SK-N-SH treated with all-trans-retinoic acid at 6 μM for 48 hours (cell line): Measurements from ENCODE around the gene ZNF618.

ENCODE experiments used
- CREB5 ChIP-seq: fragments of 250-450 bp; sonication (Bioruptor Pico); IDR thresholded peaks from 2 replicates; pipeline ENCODE4 v1.5.1; 2020; ENCODE audit warnings: low read depth, mild to moderate bottlenecking, moderate library complexity
- CSDC2 ChIP-seq: fragments of 250-450 bp; sonication (Bioruptor Pico); IDR thresholded peaks from 2 replicates; pipeline ENCODE4 v1.5.0; 2020; ENCODE audit warnings: mild to moderate bottlenecking, moderate library complexity
- CSRNP3 ChIP-seq: fragments of 250-450 bp; sonication (Bioruptor Pico); IDR thresholded peaks from 2 replicates; pipeline ENCODE4 v1.5.1; 2021; ENCODE audit warnings: mild to moderate bottlenecking, moderate library complexity
- ISL1 ChIP-seq: fragments of 250-450 bp; sonication (Bioruptor Pico); IDR thresholded peaks from 2 replicates; pipeline ENCODE4 v2.1.2; 2022; ENCODE audit warnings: mild to moderate bottlenecking, moderate library complexity
- PATZ1 ChIP-seq: fragments of 250-450 bp; sonication (Bioruptor Pico); IDR thresholded peaks from 2 replicates; pipeline ENCODE4 v1.8.0; 2020; ENCODE audit warnings: mild to moderate bottlenecking, moderate library complexity, borderline replicate concordance
- POU6F1 ChIP-seq: fragments of 250-450 bp; sonication (Bioruptor Pico); IDR thresholded peaks from 2 replicates; pipeline ENCODE4 v1.8.0; 2021; ENCODE audit warnings: low read depth, mild to moderate bottlenecking, moderate library complexity, borderline replicate concordance
- RARB ChIP-seq: fragments of 250-450 bp; sonication (Bioruptor Pico); IDR thresholded peaks from 2 replicates; pipeline ENCODE4 v1.8.0; 2021; ENCODE audit warnings: mild to moderate bottlenecking, moderate library complexity
- TCF4 ChIP-seq: fragments of 250-450 bp; sonication (Bioruptor Pico); IDR thresholded peaks from 2 replicates; pipeline ENCODE4 v1.8.0; 2021; ENCODE audit warnings: mild to moderate bottlenecking, moderate library complexity, borderline replicate concordance
- TOX ChIP-seq: fragments of 250-450 bp; sonication (Bioruptor Pico); IDR thresholded peaks from 2 replicates; pipeline ENCODE4 v1.8.0; 2021; ENCODE audit warnings: mild to moderate bottlenecking, moderate library complexity, borderline replicate concordance
- ZC3H10 ChIP-seq: fragments of 250-450 bp; sonication (Bioruptor Pico); IDR thresholded peaks from 2 replicates; pipeline ENCODE4 v1.5.1; 2021; ENCODE audit warnings: mild to moderate bottlenecking, moderate library complexity
- ZFP30 ChIP-seq: fragments of 450-650 bp; formaldehyde crosslinking; IDR thresholded peaks from 2 replicates; pipeline ENCODE4 v1.5.0; 2022; ENCODE audit warnings: mild to moderate bottlenecking, moderate library complexity

- no peak for TF ChIP-seq ISL1 (CRISPR knock-in tag)
- no peak for TF ChIP-seq CREB5 (CRISPR knock-in tag)
- no peak for TF ChIP-seq POU6F1 (CRISPR knock-in tag)
- no peak for TF ChIP-seq PATZ1 (CRISPR knock-in tag)
- no peak for TF ChIP-seq TCF4 (CRISPR knock-in tag)
- no peak for TF ChIP-seq CSDC2 (CRISPR knock-in tag)
- TF ChIP-seq CSRNP3 (CRISPR knock-in tag) = no peak
- no peak for TF ChIP-seq ZFP30 (CRISPR knock-in tag)
- no peak for TF ChIP-seq ZC3H10
- TF ChIP-seq TOX (CRISPR knock-in tag) = no peak
- TF ChIP-seq RARB (CRISPR knock-in tag) = no peak
Measured at GRCh38 chr9:114031037-114031630, 155.0 kb downstream of the ZNF618 start.
